Measurements from ENCODE around the gene JAZF1.

Gene JAZF1

DNA sequence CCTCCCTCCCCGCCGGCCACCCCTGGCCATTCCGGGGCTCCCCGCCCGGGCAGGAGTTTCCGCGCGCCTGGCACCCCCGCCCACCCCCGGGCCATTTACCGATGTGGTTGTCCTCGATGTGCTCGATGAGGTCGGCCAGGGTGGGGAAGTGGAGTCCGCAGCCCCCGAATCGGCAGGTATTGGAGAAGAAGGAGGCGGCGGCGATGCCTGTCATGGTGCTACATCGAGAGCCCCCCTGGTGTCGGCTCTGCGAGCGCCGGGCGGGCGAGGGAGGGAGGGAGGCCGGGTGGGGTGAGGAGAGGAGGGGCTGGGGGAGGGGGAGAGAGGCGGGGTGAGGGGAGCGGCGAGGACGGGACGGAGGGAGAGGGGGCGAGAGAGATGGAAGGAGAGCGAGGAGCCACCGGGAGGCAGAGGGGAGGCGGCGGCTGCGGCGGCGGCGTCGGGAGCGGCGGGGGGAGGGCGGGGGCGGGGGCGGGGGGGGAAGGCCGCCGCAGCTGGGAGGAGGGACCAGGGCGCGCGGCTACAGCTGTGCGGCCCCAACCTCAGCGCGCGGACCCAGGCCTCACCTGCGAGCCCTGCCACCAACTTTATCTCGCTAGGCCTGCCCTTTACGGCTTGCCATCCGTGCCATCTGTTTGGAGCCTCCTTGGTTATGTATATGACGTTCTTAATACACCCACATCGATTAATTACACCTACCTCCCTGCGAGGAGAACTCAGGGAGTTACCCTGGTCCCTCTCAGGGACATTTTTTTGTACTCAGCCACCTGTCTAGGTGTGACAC is at the start of gene JAZF1:
JAZF1 (minus strand) TSS at position 432 of the 784 bp plus-strand sequence.
- peak; percentile 49 for DNase-seq

DNA sequence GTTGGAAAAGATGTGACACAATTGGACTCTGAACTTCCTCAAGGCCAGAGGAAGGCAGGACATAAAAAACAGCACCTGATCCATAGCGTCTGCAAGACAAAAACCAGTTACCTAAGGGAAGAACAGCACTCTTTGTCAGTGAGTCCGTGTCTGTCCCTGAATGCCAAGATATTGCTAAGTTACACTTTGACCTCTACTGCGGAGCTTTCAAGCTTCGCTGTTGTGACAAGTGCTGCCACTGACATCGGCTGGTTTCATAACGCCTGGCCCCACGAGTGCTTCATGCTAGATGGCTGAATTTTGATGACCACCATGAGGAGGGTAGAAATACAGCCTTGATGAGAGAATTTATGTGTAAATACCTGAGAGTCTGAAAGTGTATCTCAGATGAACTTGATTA is 49.7 kb upstream of the JAZF1 start:
- DNase-seq: no peak

DNA sequence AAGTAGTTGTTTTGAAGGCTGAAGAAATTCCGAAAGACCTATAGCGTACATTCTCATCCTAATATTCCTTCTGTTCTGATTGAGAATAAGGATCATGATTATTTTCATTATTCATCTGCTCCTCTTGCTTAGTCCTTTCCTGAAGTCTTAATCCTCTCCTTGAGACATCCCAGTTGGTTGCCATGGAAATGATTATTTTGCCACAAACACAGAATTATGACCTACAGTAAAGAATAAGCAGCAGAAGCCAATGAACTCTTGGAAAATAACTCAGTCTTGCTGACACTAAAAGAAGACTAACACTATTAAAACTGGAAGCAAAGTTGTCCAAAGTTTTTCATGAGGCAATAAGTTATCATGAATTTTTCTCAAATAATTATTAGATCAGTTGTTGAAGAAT is 47.8 kb upstream of the JAZF1 start:
- DNase-seq: no peak

DNA sequence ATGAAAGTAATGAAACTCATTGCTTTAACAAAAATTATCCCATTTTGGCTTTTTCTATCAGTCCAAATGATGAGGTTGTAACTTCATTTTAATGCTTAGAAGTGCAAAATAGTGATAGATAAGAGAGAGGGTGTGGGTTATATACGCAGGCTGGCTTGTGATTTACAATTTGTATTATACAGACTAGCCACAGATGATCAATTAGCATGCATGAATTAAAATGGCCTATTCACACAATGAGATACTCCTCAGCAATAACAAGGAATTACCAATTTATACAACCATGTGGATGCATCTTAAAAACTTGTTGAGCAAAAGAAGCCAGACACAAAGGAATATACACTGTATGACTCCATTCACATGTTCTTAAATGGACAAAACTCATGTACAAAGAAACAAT is 45.4 kb upstream of the JAZF1 start:
- DNase-seq: no peak

DNA sequence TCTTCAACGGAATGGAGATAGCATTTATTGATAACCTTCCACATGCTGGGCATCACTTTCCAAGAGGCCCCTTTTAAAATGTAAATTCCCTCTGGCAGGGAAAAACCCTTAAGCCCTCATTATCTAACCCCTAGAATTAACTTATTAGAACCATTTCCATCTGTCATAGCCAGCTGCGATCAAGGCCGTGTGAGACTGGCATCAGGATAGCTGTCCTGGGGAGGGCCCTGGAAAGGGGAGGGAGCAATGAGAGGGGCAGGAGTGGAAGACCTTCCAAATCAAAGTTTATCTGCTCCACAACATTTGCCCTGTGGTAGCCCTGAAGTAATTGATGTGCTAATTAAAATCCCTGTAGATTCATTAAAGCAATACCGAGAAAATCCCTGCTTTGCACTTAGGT is 45.0 kb upstream of the JAZF1 start:
- no peak for DNase-seq

DNA sequence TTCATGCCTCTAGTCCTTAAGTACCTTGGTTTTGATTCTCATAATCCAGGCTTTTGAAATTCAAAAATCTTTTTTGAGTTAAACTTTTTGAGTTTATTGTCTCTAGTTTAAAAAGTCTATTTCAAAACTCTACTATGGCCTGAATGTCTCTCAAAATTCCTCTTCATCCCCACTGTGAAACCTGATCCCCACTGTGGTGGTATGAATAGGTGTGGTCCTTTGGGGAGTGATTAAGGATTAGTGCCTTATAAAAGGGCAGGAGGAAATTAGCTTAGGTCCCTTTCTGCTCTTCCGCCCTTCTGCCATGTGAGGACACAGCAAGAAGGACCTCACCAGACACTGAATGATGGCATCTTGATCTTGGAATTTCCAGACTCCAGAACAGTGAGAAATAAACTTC is 44.1 kb upstream of the JAZF1 start:
- no peak for DNase-seq

DNA sequence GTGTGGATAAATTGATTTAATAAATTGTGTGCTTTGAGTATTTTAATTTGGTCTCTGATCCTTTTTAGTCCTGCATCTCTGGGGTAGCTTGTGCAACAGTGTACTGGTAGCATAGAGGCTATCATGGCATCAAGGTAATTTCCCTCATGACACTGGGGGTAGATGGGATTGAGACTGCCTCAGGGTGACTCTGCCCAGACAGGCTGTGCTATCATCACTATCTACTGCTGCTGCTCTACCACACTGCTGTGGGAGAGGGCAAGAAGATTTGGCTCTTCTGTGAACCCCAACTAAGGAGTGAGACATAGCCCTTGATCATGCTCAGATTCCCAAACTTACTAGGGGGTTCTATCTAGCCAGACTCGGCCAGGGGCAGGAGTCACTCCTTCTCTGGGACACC is 43.6 kb upstream of the JAZF1 start:
- no peak for DNase-seq

DNA sequence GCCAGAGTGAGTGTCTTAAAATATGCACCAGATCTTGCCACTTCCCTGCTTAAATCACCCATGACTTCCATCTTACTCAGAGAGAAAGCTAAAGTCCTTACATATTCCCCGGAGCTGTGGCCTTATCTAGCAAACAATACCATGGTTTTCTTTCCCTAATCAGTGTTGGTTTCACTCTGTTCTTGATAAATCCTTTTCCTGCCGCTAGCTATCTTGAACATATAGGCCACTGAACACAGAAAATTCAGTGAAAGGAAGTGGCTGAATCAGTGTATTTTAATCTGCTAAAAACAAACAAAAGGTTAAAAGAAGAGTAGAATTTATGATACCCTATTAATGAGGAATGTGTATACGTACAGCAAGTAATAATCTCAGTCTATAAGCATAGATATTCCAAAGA is 42.0 kb upstream of the JAZF1 start:
- DNase-seq: no peak

DNA sequence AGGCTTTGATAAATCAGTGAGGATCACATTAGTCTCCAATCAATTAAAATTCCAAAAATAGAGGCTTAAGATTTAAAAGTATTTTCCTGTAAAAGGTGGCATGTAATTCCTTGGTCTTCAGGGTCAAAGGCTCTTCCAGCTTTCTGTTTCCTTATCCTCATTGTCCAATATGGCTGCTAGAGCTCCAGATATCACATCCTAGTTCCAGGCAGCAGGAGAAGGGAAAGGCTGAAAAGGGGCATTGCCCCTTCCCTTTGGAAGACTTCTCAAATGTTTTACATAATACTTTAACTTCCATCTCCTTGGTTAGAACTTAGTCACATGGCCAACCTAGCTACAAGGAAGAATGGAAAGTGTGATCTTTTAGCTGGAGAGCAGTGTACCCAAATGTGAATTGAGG is 39.2 kb upstream of the JAZF1 start:
- no peak for DNase-seq

DNA sequence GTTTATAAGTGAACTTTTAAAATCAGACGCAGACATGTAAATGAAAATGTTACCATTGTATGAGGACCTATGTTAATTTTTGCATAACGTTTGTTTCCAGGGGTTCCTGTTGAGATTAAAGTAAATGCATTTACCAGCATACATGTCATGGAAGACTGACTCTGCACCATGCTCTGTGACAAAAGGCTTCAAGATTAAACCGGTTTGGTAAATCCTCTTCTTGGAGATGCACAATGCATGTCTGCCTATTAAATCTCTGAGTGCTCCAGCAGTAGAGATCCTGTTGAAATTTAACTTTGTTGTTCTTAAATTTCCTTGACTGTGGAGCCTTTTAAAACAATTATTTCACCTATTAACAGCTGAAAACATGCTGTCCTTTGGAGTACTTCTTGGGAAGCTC is 36.5 kb upstream of the JAZF1 start:
- DNase-seq: no peak

DNA sequence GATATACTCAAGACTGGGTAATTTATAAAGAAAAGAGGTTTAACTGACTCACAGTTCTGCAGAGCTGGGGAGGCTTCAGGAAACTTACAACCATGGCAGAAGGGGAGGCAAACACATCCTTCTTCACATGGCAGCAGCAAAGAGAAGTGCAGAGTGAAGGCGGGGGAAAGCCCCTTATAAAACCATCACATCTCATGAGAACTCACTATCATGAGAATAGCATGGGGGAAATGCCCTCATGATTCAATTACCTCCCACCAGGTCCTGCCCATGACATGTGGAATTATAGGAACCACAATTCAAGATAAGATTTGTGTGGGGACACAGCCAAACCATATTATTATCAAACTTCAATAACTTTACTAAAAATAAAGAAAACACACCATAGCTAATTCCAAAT is 30.4 kb upstream of the JAZF1 start:
- DNase-seq: no peak

DNA sequence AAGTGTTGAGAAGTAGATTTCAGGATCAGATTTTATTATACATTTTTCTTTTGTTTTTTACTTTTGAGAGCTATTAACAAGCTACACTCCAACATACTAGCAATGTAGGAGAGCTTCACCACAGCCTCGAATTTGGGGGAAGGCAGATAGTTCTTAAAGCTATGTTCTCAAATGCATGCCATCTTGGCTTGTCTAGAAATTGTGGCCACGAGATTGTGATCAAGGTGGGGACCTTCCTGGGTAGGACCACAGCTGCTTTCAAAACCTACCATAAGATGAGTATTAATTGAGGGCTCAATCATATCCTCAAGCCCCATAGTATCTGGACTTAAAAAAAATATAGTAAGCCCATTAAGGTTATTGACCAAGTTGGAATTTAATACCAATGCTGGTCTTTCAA is 27.9 kb upstream of the JAZF1 start:
- DNase-seq: no peak

DNA sequence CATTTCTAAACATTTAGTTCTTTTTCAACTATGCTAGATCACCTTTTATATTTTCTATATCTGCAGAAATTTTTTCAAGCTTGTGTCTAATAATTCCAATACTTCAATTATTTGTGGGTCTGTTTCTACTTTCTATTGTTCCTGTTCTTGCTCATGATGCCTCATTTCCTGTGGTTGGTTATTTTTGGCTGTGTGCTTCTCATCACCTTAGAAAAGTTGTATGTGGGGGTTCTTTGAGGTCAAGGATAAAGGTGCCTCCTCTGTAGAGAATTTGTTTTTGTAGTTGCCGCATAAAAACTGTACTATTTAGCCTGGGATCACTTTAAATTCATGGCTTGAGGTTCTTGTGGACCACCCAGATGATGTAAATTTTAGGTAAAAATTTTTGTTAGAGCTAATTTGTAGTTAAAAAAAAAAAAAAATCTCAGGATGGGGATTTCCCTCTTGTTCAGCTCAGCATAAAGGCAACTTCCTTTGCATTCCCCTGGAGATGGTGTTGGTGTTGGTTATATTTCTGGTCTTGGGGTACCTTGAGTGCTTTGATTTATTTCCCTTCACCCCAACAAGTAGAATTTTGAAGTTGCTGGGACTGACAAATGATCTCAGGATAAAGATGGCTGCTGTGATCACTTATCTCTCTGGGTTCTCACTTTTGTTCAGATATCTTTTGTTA is 27.0 kb upstream of the JAZF1 start:
- no peak for DNase-seq

DNA sequence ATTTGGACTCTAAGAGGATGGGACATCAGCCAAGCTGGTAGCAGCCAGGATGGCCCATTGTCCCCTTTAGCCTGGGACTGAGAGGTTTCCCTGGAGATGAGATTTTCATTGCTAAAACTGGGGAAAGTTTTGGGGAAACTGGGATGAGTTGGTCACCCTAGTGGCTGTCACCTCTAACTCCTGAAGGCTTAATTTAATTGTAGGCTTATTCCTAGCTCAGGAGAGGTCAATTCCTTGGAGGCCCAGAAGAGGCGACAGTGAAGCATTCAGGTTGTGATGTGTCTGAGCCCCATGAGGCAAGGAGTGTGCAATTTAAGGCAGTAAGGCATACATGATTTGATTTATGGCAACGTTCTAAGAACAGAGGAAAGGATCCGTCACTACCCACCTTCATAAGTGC is 24.9 kb upstream of the JAZF1 start:
- DNase-seq: no peak

DNA sequence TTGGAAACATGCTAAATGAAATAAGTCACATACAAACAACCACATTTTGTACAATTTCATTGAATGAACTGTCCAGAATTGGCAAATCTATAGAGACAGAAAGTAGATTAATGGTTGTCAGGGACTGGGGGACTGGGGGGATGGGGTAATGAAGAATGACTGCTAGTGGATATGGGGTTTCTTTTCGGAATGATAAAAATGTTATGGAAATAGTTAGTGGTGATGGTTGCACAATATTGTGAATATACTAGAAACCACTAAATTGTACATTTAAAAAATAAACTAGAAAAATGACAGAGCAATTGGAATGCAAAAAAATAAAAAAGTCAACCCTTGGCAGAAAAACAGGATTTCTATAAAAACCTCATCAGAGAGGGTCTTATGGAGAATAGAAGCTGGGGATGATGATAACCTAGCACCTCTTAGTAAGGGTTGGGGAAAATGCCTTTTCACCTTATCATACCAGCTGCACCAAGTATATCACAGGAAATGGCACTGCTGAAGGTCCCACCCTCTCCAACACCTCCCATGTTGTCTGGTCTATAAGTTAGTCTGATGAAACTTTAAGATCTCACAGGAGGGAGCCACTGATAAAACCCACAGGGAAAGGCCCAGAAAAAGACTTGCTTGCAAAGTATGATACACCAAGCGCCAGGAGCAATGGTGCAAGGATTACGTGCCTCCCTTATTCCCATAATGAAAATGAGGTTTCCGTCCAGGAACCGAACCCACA is 23.1 kb upstream of the JAZF1 start:
- DNase-seq: no peak

DNA sequence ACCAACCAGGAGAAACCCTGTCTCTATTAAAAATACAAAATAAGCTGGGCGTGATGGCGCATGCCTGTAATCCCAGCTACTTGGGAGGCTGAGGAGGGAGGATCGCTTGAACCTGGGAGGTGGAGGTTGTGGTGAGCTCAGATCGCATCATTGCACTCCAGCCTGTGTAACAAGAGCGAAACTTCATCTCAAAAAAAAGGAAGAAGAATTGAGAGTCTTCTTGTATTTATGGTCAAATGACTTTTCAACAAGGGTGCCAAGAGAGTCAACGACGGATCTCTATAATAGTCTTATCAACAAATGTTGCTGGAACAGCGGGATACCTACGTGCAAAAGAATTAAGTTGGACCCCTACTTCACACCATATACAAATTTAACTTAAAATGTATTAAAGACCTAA is 21.6 kb upstream of the JAZF1 start:
- DNase-seq: no peak

DNA sequence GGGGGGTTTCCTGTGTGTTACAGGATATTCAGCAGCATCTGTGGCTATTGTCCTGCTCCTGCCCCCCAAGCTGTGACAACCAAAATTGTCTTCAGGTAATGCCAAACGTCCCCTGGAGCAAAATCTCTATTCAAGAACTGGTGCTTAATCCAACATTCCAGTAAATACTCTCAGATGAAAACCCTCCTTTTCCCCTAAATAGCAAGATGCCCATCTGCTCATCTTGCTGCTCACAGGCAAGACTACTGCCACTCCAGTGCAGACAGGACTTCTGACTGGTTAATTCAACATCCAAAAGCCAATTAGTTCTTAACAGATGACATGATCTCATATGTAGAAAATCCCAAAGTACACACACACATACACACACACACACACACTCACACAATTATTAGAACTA is 20.5 kb upstream of the JAZF1 start:
- DNase-seq: no peak

DNA sequence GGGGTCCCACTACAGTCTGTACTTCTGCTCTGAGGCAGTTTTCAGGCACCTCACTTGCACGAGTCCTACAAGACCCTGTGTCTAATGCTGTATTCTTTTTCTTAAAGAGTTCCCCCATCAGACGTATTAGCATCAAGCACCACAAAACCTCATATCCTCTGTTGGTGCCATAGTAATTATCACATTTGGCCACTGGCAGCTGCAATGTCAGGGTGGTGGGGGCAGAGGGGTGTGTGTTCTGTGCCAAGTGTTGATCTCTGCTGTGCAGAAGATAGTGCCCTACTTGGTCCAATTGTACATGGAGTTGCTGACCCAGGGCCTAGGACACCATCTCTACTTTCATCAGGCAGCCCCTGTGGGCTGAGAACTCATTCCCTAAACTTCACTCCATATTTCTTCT is 20.0 kb upstream of the JAZF1 start:
- no peak for DNase-seq

DNA sequence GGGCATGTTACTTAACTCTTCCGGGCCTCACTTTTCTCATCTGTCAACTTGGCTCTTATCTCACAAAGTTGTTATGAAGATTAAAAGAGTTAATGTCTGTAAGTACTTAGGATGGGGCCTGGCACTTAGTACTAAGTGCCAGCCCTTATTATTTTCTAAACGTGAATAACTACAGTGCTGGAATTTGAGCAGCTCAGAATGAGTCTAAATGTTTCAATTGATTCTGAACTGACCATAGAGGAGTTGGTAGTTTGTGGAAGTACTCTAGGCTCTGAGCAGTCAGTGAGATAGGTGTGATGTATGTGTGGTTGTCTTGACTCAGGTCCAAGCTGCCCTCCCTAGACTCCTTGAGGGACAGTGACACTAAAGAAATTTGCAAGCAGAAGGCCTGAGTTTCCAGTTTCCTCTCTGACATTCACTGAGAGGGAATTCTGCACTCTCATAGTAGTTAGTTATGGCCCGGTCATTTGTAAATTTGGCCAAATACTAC is 18.5 kb upstream of the JAZF1 start:
- no peak for DNase-seq

DNA sequence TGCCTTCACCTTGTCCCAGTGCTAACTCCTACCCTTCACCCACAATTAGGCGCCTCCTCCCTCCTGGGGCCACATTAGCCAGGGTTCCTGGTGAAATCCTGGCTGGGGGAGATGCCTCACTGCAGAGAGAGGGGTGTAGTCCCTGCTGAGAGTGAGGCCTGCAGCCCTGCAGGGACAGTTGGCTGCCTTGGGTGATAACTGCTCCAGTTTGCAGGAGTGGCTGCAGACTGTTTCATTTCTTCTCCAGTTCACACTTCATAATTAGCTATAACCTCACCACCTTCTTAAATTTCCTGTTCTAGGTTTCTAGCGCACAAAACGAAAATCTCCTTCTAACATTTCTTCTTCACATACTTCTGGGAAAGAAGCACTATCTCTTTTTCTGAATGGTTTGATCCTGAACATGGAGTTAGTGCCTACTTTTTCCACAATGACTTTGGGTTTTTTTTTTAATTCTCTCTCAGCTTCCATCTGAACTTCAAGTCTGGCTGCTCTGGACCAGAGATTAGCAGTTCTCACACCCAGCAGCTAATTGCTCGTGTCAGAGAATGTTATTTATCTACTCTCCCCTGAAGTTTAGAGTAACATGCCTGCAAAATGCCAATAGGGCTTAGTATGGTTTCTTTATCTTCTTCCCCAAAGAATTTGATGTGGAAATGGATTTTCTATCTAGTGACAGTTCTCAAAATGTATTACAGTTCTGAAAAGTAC is 15.5 kb upstream of the JAZF1 start:
- DNase-seq: no peak

DNA sequence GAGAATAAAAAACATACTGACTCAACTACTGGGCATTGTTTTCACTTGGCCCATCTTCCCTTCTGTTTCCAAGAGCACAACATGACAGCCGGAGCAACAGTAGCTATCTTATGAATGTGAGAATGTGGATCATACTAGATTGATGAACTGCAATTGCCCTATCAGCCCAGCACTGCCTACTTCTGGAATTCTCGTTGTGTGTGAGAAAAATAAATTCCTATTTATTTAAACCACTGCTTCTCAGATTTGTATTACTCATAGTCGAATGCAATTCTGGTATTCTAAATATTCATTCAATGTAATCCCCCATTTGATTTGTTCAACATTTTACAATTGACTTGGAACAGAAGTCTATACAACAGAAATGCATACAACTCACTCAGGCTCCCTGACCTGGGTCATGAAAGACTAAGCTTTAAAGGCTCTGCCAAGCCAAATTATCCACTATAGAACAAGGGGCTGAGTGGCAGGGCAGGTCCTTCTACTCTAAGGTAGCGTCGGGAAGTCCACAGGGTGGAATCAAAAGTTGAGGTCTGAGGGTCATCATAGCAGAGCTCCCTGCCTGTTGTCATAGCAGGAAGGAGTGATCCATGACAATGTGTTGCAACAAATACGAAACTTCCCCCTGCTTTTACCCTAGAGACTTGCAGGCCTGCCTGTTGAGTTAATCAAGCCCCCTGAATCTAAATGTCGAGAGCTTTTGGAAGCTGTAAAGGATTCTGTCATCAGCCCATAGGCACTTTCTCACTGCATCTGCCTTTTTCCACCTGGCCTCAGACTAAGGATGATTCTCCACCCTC is 12.4 kb upstream of the JAZF1 start:
- no peak for DNase-seq

DNA sequence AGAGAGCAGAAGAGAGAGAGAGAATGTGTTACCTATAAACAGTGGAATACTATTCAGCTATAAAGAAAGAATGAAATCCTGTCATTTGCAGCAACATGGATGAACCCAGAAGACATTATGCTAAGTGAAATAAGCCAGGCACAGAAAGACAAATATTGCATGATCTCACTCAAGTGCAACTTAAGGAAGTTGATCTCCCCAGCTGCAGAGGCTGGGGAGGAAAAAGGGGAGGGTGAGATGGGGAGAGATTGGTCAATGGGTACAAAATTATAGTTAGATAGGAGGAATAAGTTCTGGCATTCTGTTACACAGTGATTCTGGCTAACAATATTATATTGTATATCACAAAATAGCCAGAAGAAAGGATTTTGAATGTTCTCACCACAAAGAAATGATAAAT is 11.2 kb upstream of the JAZF1 start:
- DNase-seq: no peak

DNA sequence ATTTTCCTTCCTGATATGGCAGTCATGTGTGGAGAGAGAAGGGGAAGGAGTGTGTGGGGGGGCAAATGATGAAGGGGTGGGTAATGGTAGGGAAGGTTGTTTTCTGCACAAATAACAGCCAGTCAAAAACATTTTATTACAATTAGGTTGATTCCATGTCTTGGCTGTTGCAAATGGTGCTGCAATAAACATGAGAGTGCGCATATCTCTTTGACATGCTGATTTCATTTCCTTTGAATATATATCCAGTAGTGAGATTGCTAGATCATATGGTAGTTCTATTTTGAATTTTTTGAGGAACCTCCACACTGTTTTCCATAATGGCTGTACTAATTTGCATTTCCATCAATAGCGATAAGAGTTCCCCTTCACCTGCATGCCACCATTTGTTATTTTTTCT is 10.6 kb upstream of the JAZF1 start:
- DNase-seq: no peak
